GM12878 (cell line): Measurements from ENCODE around the gene SEPTIN5. TPM values are rescaled to one million over a fixed set of nuclear protein-coding genes. Genes with fewer than 3 reads are reported as not detected.

ENCODE experiments used
- ATAC-seq: fragments of 200-7000 bp; cut with Tn5 transposase; 3 replicates; pipeline ENCODE4 v1.9.1; 2020; ENCODE audit warnings: mild to moderate bottlenecking, moderate library complexity
- BruUV-seq: library from RNA; stranded (reverse); fragments of 400-500 nt; replicated peaks from 2 replicates; lab custom pipeline; 2021; lab: Mats Ljungman, UMichigan
- CTCF ChIA-PET: fragments of 300-600 bp; sonication (Branson Sonifier 250); formaldehyde crosslinking; extraction: SDS; loops from one replicate; lab custom pipeline; 2021; ENCODE audit warnings: inconsistent platforms; lab: Yijun Ruan, JAX
- POLR2A ChIA-PET: fragments of 350-600 bp; formaldehyde crosslinking; extraction: SDS; loops from one replicate; lab custom pipeline; 2021; ENCODE audit warnings: inconsistent platforms; lab: Charles Lee
- RAD21 ChIA-PET: fragments of 300-600 bp; sonication (Branson Sonifier 250); formaldehyde crosslinking; loops from one replicate; lab custom pipeline; 2023; ENCODE audit warnings: antibody characterized with exemption; ENCODE audit not compliant: unreplicated experiment; lab: Charles Lee
- SMC1A ChIA-PET: fragments of 300-600 bp; sonication (Branson Sonifier 250); formaldehyde crosslinking; loops from one replicate; lab custom pipeline; 2023; ENCODE audit not compliant: unreplicated experiment, uncharacterized antibody; lab: Charles Lee
- DNase-seq: peaks from one replicate; pipeline ENCODE4 v3.0.0-alpha.2; 2011; ENCODE audit warnings: low read depth, low spot score
- FAIRE-seq: peaks from 3 replicates; lab custom pipeline; 2011; peaks lifted over from hg19 to GRCh38; lab: Jason Lieb, UNC
- H2AFZ ChIP-seq: 2 replicates; pipeline ENCODE4 v1.6.0; 2011; ENCODE audit warnings: low read depth, low read length, control low read depth; ENCODE audit not compliant: control insufficient read depth
- H3K27ac ChIP-seq: 2 replicates; pipeline ENCODE4 v1.5.1; 2011; ENCODE audit warnings: control low read depth; ENCODE audit not compliant: control insufficient read depth, insufficient read depth
- H3K27me3 ChIP-seq, 2 experiments: replicated peaks in 1 of 2; 2 replicates each; pipeline versions ENCODE4 v1.6.0 to v1.6.1; 2011; ENCODE audit warnings: low read length in 1 of 2; ENCODE audit not compliant: control insufficient read depth in 2 of 2, insufficient read depth in 2 of 2
- H3K36me3 ChIP-seq, 2 experiments: 2 replicates each; pipeline ENCODE4 v1.5.1; 2011; ENCODE audit warnings: low read length in 1 of 2; ENCODE audit not compliant: control insufficient read depth in 2 of 2, insufficient read depth in 2 of 2
- H3K4me1 ChIP-seq: 2 replicates; pipeline ENCODE4 v1.6.1; 2011; ENCODE audit warnings: mild to moderate bottlenecking, low read length, moderate library complexity, mixed read lengths; ENCODE audit not compliant: control insufficient read depth, insufficient read depth
- H3K4me2 ChIP-seq: 2 replicates; pipeline ENCODE4 v1.6.0; 2011; ENCODE audit warnings: control low read depth; ENCODE audit not compliant: control insufficient read depth, insufficient read depth
- H3K4me3 ChIP-seq: fragments of 200-600 bp; sonication (generic); 2 replicates; pipeline ENCODE4 v1.5.1; 2016
- H3K79me2 ChIP-seq: 2 replicates; pipeline ENCODE4 v1.6.0; 2011; ENCODE audit warnings: low read length; ENCODE audit not compliant: control insufficient read depth, insufficient read depth
- H3K9ac ChIP-seq: 2 replicates; pipeline ENCODE4 v1.8.0; 2011; ENCODE audit warnings: low read length, control low read depth, mixed read lengths; ENCODE audit not compliant: control insufficient read depth, insufficient read depth
- H3K9me3 ChIP-seq: replicated peaks from 3 replicates; pipeline ENCODE4 v1.5.1; 2011; ENCODE audit warnings: mild to moderate bottlenecking, low read length; ENCODE audit not compliant: control insufficient read depth, insufficient read depth
- H4K20me1 ChIP-seq: 2 replicates; pipeline ENCODE4 v1.6.0; 2011; ENCODE audit not compliant: control insufficient read depth, insufficient read depth
- ATF3 ChIP-seq: IDR thresholded peaks from 2 replicates; pipeline ENCODE4 v1.6.1; 2011; ENCODE audit warnings: low read depth, mild to moderate bottlenecking, low read length, moderate library complexity, borderline replicate concordance; ENCODE audit errors: extremely low read depth
- HCFC1 ChIP-seq: fragments of 150-350 bp; IDR thresholded peaks from 2 replicates; pipeline ENCODE4 v1.6.1; 2014; ENCODE audit warnings: low read length
- KDM1A ChIP-seq: fragments of 200-600 bp; sonication (generic); IDR thresholded peaks from 2 replicates; pipeline ENCODE4 v1.6.1; 2016; ENCODE audit warnings: borderline replicate concordance
- RELA ChIP-seq: fragments of 450-650 bp; IDR thresholded peaks from 2 replicates; pipeline ENCODE4 v1.8.0; 2014; ENCODE audit warnings: borderline replicate concordance; ENCODE audit not compliant: partially characterized antibody
- TCF7 ChIP-seq: IDR thresholded peaks from 2 replicates; pipeline ENCODE4 v1.6.1; 2014; ENCODE audit warnings: antibody characterized with exemption, borderline replicate concordance
- WGBS: methylation state at CpG from one replicate; pipeline ENCODE4 v1.1.6; 2016; ENCODE audit warnings: low lambda C conversion rate; ENCODE audit not compliant: insufficient replicate concordance, insufficient coverage; ENCODE audit errors: missing lambda C conversion rate; 5-methylcytosine and 5-hydroxymethylcytosine counted together
- in situ Hi-C: fragments of 300-500 bp; cut with MboI; formaldehyde crosslinking; loops from 9 replicates; pipeline ENCODE4 v1.14.3; 2018; ENCODE audit warnings: mixed read lengths
- intact Hi-C: fragments of 100-400 bp; cut with micrococcal nuclease; formaldehyde crosslinking; loops from one replicate; pipeline ENCODE4 v1.14.2; 2022; ENCODE audit not compliant: unreplicated experiment
- polyA plus RNA-seq, 11 experiments: library from polyadenylated mRNA; depleted of rRNA in 4 of 11; unstranded in 6 of 11; stranded (reverse) in 5 of 11; fragments of >200 nt; fragmentation: Nextera tagmentation in 4 of 11; fragmentation: Illumina TruSeq in 1 of 11; extraction: Ambion mirVana in 4 of 11; extraction: Trizol in 1 of 11; gene quantifications; 1 replicate in 1 of 11; 2 replicates in 10 of 11; pipeline versions ENCODE4 v1.2.1 to v1.2.3, GENCODE V29; 2011 to 2016; ENCODE audit warnings: inconsistent platforms in 2 of 11, missing spikeins in 2 of 11, low read depth in 1 of 11
- total RNA-seq, 4 experiments: library from RNA; depleted of rRNA in 3 of 4; stranded (reverse); fragments of >200 nt in 3 of 4; fragmentation: Illumina TruSeq in 1 of 4; extraction: Trizol in 1 of 4; gene quantifications; 2 replicates each; pipeline versions ENCODE4 v1.2.1 to v1.2.3, GENCODE V29; 2013 to 2021
- TF ChIP-seq, protein P1 (sequence below): fragments of 150-350 bp; IDR thresholded peaks from 2 replicates; pipeline ENCODE4 v1.6.1; 2016; ENCODE audit warnings: low read depth, low read length

SEPTIN5 gene
- total and polyA plus RNA-seq, 10 of the 15 experiments (the other 5 are each of a cell fraction or from before 2014, with no cell fraction given), result 0.13 to 1.1 (median 0.34) TPM; not detected in 5

- TF ChIP-seq, protein P1, sequence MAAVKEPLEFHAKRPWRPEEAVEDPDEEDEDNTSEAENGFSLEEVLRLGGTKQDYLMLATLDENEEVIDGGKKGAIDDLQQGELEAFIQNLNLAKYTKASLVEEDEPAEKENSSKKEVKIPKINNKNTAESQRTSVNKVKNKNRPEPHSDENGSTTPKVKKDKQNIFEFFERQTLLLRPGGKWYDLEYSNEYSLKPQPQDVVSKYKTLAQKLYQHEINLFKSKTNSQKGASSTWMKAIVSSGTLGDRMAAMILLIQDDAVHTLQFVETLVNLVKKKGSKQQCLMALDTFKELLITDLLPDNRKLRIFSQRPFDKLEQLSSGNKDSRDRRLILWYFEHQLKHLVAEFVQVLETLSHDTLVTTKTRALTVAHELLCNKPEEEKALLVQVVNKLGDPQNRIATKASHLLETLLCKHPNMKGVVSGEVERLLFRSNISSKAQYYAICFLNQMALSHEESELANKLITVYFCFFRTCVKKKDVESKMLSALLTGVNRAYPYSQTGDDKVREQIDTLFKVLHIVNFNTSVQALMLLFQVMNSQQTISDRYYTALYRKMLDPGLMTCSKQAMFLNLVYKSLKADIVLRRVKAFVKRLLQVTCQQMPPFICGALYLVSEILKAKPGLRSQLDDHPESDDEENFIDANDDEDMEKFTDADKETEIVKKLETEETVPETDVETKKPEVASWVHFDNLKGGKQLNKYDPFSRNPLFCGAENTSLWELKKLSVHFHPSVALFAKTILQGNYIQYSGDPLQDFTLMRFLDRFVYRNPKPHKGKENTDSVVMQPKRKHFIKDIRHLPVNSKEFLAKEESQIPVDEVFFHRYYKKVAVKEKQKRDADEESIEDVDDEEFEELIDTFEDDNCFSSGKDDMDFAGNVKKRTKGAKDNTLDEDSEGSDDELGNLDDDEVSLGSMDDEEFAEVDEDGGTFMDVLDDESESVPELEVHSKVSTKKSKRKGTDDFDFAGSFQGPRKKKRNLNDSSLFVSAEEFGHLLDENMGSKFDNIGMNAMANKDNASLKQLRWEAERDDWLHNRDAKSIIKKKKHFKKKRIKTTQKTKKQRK, result no peak
Measured at GRCh38 chr22:19709063-19709769, 5.1 kb upstream of the SEPTIN5 start (continued).

- ATAC-seq (no peak), DNase-seq (no peak), FAIRE-seq (no peak)
- RAD21 ChIA-PET, result no interaction called here
- H3K79me2 ChIP-seq, result no peaks in the 10 kb centered on the region
- intact Hi-C loops, result no loop called here
- in situ Hi-C loops, result no loop called here
- TF ChIP-seq KDM1A (no peak), HCFC1 (no peak), RELA (no peak), TCF7 (no peak), ATF3 (no peak)
- BruUV-seq, result no TSS peak
- no peak overlapping the region for H3K4me2 ChIP-seq
- no peak overlapping the region for H3K9ac ChIP-seq
- no peak overlapping the region for H3K4me3 ChIP-seq
- H3K4me1 ChIP-seq, result peaks cover 3% of the 10 kb centered on the region
- H3K27ac ChIP-seq, result no peak overlapping the region
- SMC1A ChIA-PET, result no interaction called here
- POLR2A ChIA-PET, result no interaction called here
- H3K27me3 ChIP-seq, result peaks cover 2 to 4% of the 10 kb centered on the region in 2 experiments; a peak in 3 of 4 replicates
- no peak overlapping the region for H2AFZ ChIP-seq
- H3K36me3 ChIP-seq, result no peaks in the 10 kb centered on the region
- CTCF ChIA-PET, result no interaction called here
- no peaks in the 10 kb centered on the region for H3K9me3 ChIP-seq
- H4K20me1 ChIP-seq, result no peaks in the 10 kb centered on the region
- 22% methylated on average over 19 of the region's 19 CpGs for WGBS
Measured at GRCh38 chr22:19710020-19710768, 4.1 kb upstream of the SEPTIN5 start.
